Fibroblast of skin of back (primary cell): Measurements from ENCODE around the gene PHF14. TPM values are rescaled to one million over a fixed set of nuclear protein-coding genes. Genes with fewer than 3 reads are reported as not detected.
"Not testable (repeated sequence)": the region's sequence is repeated elsewhere in the genome, so short reads cannot be mapped to it uniquely, and the experiment has no call there.

Source experiments
- DNase-seq: peaks from one replicate; pipeline ENCODE4 v3.0.0-alpha.2; 2013
- polyA plus RNA-seq, 2 experiments: library from polyadenylated mRNA; unstranded; fragments of 120-200 nt; gene quantifications; one replicate each; pipeline ENCODE4 v1.2.1, GENCODE V29; 2013; ENCODE audit not compliant: insufficient read length in 2 of 2

Gene PHF14, protein sequence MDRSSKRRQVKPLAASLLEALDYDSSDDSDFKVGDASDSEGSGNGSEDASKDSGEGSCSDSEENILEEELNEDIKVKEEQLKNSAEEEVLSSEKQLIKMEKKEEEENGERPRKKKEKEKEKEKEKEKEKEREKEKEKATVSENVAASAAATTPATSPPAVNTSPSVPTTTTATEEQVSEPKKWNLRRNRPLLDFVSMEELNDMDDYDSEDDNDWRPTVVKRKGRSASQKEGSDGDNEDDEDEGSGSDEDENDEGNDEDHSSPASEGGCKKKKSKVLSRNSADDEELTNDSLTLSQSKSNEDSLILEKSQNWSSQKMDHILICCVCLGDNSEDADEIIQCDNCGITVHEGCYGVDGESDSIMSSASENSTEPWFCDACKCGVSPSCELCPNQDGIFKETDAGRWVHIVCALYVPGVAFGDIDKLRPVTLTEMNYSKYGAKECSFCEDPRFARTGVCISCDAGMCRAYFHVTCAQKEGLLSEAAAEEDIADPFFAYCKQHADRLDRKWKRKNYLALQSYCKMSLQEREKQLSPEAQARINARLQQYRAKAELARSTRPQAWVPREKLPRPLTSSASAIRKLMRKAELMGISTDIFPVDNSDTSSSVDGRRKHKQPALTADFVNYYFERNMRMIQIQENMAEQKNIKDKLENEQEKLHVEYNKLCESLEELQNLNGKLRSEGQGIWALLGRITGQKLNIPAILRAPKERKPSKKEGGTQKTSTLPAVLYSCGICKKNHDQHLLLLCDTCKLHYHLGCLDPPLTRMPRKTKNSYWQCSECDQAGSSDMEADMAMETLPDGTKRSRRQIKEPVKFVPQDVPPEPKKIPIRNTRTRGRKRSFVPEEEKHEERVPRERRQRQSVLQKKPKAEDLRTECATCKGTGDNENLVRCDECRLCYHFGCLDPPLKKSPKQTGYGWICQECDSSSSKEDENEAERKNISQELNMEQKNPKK
- polyA plus RNA-seq (2013, experiment 1 of 2; ENCODE audit: insufficient read length): 23.3 TPM
- polyA plus RNA-seq (2013, experiment 2 of 2; ENCODE audit: insufficient read length): 21.9 TPM

DNA sequence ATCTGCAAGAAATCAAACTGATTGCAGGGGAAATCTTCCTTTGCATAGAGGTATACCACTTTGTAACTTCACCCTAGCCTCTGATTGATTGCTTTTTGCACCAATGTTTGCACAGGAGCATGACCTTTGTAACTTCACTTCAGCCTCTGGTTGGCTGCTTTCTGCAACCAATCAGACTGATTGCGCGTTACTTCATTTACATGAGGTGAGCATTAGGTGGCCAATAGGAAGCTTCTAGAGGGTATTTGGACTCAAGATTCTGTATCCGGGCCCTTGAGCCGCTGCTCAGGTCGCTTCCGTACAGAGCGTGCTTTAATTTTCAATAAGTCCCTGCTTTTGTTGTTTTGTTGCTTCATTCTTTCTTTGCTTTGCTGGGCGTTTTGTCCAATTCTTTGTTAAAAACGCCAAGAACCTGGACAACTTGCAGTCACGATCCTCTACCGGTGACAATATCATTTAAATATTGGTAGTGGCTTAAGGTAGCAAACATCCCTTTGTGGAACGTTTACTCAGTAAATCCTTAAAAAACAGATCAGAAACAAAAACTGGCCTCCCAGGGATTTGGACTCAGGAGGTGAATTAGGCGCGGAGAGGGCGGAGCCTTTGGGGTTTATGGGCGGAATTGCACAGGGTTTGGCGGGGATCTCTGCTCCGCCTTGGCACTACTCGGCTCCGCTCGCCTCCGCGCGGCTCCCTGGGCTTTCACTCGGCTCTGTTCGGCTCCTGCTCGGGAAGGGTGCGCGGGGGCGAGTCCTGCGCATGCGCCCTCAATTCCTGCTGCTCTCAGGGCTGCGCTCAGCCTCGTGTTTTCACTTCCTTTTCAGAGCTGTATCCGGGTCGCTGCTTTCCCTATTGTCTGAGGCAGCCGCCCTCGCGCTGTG lies at the start of gene PHF14:
TSS of gene PHF14 (plus strand) at position 812 of the 881 bp plus-strand sequence. CDS start 452 bp downstream, outside the sequence.
- DNase-seq: peak; percentile 95

DNA sequence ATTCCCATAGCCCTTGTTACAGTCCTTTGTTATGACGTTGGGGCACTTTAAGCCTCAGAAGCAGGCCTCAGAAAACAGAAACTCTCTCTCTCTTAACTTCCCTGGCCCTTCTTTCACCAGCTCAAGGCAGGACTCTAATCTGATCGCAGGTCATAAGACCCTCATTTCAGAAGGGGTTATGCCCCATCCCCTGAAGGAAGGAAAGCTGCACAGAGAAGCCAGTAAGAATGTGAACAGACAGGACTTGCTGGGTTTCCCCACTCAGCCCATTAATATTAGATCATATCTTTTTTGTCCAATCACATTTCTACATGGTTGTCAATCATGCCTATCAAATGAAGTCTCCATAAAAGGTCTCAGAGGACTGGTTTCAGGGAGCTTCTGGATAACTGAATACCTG lies 49.3 kb upstream of the PHF14 start:
- DNase-seq: no peak

DNA sequence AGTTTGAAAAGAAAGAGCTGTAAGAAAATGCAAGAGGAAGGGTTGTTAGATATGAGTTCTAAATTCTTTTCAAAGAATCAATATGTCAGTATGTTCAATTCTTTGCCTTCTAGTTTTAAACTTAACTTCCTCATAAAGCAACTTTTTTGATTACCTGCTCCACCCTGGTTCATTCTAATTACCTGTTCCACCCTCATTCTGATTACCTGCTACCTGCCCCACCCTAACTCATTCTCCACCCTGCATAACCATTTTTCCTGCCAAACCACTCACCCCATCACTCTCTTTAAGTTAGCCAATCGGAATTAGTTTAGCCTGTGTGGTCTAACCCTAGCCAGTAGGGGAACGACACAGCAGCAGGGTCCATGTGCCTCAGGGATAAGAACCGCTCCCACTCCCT lies 45.5 kb upstream of the PHF14 start:
- DNase-seq: not testable (repeated sequence)

DNA sequence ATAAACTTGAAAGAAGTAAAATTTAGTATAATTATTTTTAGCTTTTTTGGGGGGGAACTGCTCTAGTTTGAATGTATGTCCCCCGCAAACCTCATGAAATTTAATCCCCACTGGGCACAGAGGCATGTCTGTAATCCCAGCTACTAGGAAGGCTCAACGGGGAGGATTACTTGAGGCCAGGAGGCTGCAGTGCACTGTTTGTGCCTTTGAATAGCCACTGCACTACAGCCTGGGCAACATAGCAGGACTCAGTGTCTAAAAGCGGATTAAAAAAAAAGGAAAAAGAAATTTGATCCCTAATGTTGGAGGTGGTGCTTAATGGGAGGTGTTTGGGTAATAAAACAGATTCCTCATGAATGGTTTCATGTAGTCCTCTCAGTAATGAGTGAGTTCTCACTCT lies 43.1 kb upstream of the PHF14 start:
- no peak for DNase-seq

DNA sequence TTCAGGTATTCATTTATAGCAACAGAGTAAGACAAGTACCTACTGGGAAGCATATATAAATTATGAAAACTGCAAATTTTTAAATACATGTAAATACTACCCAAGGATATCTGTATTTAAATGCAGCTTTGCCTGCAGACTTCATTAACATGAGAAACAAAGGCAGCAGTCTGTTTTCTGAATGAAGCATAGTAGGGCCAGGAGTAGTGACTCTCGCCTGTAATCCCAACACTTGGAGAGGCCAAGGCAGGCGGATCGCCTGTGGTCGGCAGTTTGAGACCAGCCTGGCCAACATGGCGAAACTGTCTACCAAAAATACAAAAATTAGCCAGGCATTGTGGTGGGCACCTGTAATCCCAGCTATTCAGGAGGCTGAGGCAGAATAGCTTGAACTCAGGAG lies 42.5 kb upstream of the PHF14 start:
- DNase-seq: no peak

DNA sequence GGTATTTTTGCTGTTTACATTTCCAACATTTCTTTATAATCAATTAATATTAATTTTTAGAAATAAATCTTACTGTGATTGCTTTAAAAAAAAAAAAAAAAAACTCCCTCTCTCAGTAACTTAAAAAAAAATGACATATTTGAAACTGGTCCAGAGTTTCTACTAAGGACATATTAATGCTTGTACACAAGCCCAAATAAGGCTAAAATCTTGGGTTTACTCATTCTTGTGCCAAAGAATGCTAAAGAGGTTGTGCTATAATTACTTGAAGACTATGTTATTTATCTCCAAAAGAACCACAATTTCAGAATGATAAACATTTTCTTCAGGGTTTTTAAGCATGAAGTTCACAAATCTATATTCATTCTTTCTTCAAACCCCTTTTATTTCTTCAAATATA lies 39.4 kb upstream of the PHF14 start:
- peak; percentile 76 for DNase-seq

DNA sequence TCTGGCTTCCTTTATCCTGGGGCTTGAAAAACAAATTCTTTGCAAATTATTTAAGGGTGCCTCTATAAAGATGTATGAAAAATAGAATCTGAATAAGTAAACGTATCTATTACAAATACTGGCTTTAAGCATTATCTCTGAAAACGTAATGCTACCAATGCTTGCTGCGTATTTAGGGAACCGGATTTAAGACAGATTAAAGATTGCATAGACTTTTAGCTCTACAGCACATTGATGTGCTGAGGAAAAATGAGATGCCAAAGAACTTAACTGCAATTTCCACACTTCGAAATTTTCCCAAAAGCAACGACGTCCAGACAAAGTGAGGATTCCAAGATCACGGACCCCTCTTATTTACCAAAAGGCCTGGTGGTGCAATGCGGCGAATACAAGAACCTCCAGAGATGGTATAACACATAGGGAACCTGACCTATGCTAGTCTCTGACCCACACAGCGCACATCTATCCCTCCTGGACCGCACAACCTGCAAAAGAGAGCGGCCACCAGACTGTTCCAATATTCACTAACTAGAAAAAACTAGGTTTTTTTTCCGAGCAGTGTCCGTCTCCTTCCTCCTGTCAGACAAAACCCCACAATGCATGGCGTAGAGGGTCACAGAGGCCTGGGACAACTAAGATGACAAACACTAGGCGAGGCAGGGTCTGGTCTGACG lies 34.3 kb upstream of the PHF14 start:
- DNase-seq: peak; percentile 2

DNA sequence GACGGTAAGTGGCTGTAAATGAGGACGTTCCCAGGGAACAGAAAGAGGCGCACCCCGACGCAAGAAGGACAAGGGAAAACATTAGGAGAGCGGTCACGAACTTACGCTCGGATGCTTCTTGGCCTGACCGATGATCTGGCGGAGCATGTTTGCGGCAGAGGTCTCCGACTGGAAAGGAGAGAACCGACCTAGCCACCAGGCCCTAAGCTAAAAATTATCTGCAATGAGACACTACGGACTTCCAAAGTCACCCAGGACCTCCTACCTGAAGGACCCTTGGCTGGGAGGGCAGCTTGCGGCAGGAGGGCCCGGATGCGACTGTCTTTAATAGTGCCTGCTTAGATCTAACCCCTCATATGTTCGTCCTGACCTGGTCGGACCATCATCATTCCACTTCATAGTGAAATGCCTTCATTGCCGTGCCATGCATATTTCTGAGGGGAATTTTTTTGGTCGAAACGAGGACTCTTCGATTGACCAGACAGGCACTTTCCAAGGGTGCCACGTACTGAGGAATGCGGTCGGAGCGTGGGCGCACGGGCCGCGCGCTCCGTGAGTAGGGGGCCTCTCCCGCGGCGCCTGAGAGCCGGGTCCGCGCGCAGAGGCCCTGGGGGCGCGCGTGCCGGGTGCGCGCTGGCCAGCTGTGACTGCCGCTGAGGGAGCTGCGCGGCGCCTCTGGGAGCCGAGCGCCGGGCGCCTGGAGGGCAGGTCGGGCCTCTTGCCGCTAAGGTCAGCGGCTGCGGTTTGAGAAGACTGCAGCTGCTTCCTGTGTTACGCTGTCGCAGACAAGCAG lies 33.6 kb upstream of the PHF14 start:
- peak; percentile 94 for DNase-seq

DNA sequence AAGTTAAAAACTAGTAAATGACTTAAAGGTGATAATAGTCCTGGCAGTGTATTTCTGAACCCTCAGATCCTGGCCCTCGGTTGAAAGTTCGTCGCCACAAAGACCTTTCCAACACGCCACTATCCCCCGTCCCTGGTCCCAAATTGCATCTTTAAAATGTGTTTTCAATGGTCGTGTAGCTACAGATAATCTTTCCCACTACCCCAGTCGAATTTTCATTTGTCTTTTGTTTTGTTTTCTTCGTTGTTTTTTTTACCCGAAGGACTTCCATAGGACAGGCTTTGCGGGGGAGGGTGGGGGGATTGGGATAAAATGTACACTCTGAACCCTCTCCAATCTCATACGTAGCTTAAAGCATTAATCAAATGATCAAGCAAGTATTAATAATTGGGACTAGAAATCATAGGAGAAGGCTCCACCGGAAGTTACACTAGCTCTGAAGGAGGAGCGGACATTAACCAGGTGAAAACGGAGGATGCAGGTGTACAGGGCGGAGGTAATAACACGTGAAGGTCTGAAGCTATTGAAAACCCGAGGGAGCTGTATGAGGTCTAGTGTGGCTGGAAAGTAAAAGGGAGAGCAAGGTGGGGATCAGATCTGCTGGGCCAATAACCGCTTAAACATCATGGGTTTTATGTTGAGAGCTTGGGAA lies 32.8 kb upstream of the PHF14 start:
- DNase-seq: no peak

DNA sequence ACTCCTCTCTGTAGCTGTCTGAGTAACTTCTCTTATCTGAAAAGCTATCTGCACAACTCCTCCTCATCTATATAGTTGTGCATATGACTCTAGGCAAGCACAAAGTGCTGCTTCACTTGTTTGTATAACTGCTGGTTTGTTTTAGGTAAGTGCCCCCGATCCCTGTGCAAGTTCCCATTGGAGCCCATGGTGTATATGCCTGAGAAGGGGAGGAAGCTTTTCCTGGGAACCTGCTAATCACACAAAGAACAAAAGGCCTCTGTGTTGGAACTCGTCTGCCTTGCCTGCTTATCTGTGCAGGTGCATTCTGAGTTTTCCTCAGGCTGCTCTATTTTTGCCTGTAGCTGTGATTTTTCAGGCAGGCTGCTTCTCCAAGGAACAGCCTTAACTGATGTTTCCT lies 23.2 kb upstream of the PHF14 start:
- DNase-seq: no peak

DNA sequence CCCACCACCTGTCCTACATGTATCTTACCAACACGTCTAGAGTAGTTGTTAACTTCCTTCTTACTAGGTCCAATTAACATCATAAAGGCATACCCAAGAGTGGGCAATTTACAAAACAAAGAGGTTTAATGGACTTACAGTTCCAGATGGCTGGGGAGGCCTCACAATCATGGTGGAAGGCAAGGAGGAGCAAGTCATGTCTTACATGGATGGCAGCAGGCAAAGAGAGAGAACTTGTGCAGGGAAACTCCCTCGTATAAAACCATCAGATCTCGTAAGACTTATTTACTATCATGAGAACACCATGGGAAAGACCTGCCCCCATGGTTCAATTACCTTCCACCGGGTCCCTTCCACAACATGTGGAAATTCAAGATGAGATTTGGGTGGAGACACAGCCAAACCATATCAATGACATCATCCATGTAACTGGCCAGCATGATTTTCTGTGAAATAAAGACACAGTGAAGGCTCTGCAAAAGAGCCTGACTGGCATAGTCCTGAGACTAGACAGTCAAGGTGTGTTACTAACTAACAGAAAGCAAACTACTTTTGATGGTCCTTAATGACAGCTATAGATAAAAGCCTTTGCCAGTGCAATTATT lies 22.6 kb upstream of the PHF14 start:
- not testable (repeated sequence) for DNase-seq

DNA sequence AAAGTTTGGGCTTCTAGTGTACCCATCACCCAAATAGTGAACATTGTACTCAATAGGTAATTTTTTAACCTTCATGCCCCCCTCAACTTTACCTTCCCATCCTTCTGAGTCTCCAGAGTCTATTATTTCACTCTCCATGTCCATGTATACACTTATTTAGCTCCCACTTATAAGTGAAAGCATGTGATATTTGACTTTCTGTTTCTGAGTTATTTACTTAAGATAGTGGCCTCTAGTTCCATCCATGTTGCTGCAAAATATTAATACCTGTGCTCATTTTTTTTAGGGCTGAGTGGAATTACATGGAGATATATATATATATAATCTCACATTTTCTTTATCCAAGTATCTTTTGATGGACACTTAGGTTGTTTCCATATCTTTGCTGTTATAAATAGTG lies 21.1 kb upstream of the PHF14 start:
- DNase-seq: no peak

DNA sequence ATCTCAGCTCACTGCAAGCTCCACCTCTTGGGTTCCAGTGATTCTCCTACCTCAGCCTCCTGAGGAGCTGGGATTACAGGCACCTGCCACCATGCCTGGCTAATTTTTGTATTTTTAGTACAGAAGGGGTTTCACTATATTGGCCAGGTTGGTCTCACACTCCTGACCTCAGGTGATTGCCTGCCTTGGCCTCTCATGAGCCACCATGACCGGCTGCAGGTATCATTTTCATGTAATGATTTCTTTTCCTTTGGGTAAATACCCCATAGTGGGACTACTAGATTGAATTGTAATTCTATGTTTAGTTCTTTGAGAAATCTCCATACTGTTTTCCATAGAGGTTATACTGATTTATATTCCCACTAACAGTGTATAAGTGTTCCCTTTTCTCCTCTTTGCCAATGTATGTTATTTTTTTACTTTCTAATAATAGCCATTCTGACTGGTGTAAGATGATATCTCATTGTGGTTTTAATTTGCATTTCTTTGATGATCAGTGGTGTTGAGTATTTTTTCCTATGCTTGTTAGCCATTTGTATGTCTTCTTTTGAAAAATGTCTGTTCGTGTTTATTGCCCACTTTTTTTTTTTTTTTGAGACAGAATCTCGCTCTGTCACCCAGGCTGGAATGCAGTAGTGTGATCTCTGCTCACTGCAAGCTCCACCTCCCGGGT lies 20.5 kb upstream of the PHF14 start:
- DNase-seq: not testable (repeated sequence)

DNA sequence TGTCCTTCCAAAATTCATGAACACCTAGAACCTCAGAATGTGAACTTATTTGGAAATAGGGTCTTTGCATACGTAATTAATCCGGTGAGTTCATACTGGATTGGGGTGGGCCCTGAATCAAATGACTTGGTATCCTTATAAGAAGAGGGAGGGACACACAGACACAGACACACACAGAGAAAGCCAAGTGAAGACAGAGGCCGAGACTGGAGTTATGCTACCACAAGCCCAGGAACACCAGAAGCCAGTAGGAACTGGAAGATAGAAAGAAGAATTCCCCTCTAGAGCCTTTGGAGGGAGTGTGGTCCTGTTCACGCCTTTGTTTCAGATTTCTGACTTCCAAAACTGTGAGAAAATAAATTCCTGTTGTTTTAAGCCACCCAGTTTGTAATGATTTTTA lies 17.1 kb upstream of the PHF14 start:
- DNase-seq: no peak

DNA sequence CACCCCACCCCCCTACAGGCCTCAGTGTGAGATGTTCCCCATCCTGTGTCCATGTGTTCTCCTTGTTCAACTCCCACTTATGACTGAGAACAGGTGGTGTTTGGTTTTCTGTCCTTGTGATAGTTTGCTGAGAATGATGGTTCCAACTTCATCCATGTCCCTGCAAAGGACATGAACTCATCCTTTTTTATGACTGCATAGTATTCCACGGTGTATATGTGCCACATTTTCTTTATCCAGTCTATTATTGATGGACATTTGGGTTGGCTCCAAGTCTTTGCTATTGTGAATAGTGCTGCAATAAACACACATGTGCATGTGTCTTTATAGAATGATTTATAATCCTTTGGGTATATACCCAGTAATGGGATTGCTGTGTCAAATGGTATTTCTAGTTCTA lies 13.4 kb upstream of the PHF14 start:
- not testable (repeated sequence) for DNase-seq

DNA sequence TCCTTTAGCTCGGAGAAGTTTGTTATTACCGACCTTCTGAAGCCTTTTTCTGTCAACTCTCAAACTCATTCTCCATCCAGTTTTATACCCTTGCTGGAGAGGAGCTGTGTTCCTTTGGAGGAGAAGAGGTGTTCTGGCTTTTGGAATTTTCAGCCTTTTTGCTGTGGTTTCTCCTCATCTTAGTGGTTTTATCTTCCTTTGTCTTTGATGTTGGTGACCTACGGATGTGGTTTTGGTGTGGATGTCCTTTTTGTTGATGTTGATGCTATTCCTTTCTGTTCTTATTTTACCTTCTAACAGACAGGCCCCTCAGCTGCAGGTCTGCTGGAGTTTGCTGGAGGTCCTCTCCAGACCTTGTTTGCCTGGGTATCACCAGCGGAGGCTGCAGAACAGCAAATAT lies 8.7 kb upstream of the PHF14 start:
- not testable (repeated sequence) for DNase-seq

DNA sequence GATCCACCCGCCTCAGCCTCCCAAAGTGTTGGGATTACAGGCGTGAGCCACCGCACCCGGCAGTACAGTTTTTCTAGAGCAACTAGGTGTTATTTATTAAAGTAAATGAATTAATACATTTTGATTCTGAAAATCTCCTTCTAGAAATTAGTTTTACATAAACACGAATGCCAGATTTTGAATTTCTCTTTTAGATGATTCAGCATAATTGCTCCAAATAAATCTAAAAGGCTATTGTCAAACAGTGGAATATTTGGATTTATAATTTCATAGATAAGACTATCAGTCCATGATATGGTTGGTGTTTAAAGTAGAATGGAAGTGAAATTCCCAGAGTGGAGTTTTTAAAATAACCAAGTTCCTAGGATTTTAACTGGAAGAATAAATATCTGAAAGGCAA lies 1.5 kb upstream of the PHF14 start:
- no peak for DNase-seq

DNA sequence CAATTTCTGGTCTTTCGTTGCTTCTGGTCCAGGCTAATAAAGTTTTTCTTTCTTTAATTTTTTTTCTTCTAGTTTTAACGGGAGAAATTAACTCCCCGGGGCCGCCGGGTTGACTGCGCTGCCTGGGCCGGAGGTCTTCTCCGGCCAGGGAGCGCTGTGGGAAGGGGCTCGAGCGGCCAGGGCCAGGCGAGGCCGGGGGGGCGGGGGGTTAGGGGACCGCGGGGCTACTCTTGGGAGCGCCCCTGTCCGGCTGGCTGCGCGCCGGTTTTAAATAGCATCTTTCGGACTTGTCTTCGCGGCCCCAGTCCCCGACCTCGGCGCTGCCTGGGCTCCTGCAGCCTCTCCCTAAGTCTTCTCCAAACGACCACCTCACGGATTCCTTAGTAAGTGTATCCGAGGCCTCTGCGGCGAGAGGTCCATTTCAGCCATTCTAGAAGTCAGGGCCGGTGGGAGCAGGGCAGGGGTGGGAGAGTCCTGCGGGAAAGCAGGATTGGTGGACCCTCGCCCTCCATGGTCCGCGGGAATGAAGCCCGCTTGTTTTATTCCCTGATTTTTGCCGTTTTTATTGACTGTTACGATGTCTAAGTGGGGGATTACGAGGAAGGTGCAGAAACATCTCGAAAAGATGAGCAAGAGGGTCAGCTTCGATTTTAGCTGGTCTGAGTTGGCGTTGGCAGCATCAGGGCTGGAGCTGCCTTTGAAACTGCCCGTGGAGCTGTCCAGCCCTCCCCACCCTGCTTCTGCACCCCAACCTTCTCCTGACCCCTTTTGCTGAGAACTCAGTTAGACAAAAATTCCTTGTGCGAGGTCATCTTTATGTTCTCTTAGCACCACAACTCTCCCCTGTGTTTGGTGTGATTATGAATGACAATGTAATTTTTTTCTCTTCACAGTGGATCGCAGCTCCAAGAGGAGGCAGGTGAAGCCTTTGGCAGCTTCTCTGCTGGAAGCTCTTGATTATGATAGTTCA lies 555 bp downstream of the PHF14 start:
- DNase-seq: peak; percentile 24
